Measurements from ENCODE around the gene BCOR. TPM values are rescaled to one million over a fixed set of nuclear protein-coding genes. Genes with fewer than 3 reads are reported as not detected.
A peak's percentile ranks its signal among the peaks of the same experiment; 100 is the strongest.

BCOR gene
- total RNA-seq, 1 experiment from 2014 or later = 35.1 TPM

GRCh38 chrX:40004246-40004535, 93.6 kb downstream of the BCOR start:
- H3K79me2 ChIP-seq (ENCODE audit: insufficient read depth, low read length) = no peaks in the 10 kb centered on the region
- no peak overlapping the region for H3K4me2 ChIP-seq (ENCODE audit: low read length)
- intact Hi-C loops (cut with micrococcal nuclease) = no loop called here
- no peaks in the 10 kb centered on the region; a peak in 1 of 4 replicates for H3K4me1 ChIP-seq (ENCODE audit: control insufficient read depth in 1 of 2, insufficient read depth in 2 of 2, low read length in 2 of 2)
- POLR2A ChIA-PET = no interaction called here
- no peak for DNase-seq (ENCODE audit: low read depth, low spot score)
- CTCF ChIA-PET = no interaction called here
- no peak for TF ChIP-seq CEBPB (IDR thresholded peaks at IDR 0.05; ENCODE audit: low read depth)
- no peak for TF ChIP-seq POLR2AphosphoS5 (IDR thresholded peaks at IDR 0.05; ENCODE audit: low read depth, low read length)
- no peak for TF ChIP-seq REST (IDR thresholded peaks at IDR 0.05; ENCODE audit: low read depth)
- H3K9me3 ChIP-seq (ENCODE audit: control insufficient read depth in 1 of 2, insufficient read depth in 1 of 2, low read depth in 1 of 2, low read length in 2 of 2) = no peaks in the 10 kb centered on the region
- H3K9ac ChIP-seq (ENCODE audit: low read length) = no peak overlapping the region
- H3K27ac ChIP-seq (ENCODE audit: low read depth, low read length) = no peak overlapping the region
- H3K4me3 ChIP-seq (replicated peaks in 1 of 2; ENCODE audit: low read depth in 1 of 2, low read length in 2 of 2) = no peak overlapping the region
- H3K36me3 ChIP-seq (ENCODE audit: control insufficient read depth in 1 of 2, insufficient read depth in 2 of 2, low read length in 2 of 2) = no peaks in the 10 kb centered on the region
- RAD21 ChIA-PET (ENCODE audit: low non-redundant PET in 1 of 2, low total read pairs in 2 of 2, uncharacterized antibody in 2 of 2, unreplicated experiment in 2 of 2) = no interaction called here
- no peak for ATAC-seq
- H3K9me2 ChIP-seq (ENCODE audit: insufficient read depth) = no peaks in the 10 kb centered on the region
- BruUV-seq (replicated peaks) = no TSS peak
- H4K20me1 ChIP-seq (ENCODE audit: insufficient read depth) = no peaks in the 10 kb centered on the region
- H2AFZ ChIP-seq (ENCODE audit: low read depth, low read length, poor library complexity, severe bottlenecking) = no peak overlapping the region
- H3K27me3 ChIP-seq (ENCODE audit: insufficient read depth, low read length) = no peaks in the 10 kb centered on the region

GRCh38 chrX:40003428-40004245, 94.1 kb downstream of the BCOR start:
- Histone ChIP-seq H3K4me2 (ENCODE audit: low read length) (no peak overlapping the region), H3K9me3 (ENCODE audit: control insufficient read depth in 1 of 2, insufficient read depth in 1 of 2, low read depth in 1 of 2, low read length in 2 of 2) (no peaks in the 10 kb centered on the region), H3K79me2 (ENCODE audit: insufficient read depth, low read length) (no peaks in the 10 kb centered on the region), H3K27ac (ENCODE audit: low read depth, low read length) (no peak overlapping the region), H3K36me3 (ENCODE audit: control insufficient read depth in 1 of 2, insufficient read depth in 2 of 2, low read length in 2 of 2) (no peaks in the 10 kb centered on the region), H4K20me1 (ENCODE audit: insufficient read depth) (no peaks in the 10 kb centered on the region), H3K27me3 (ENCODE audit: insufficient read depth, low read length) (no peaks in the 10 kb centered on the region), H3K9me2 (ENCODE audit: insufficient read depth) (no peaks in the 10 kb centered on the region), H3K4me3 (replicated peaks in 1 of 2; ENCODE audit: low read depth in 1 of 2, low read length in 2 of 2) (no peak overlapping the region), H2AFZ (ENCODE audit: low read depth, low read length, poor library complexity, severe bottlenecking) (no peak overlapping the region), H3K9ac (ENCODE audit: low read length) (no peak overlapping the region), H3K4me1 (ENCODE audit: control insufficient read depth in 1 of 2, insufficient read depth in 2 of 2, low read length in 2 of 2) (no peaks in the 10 kb centered on the region; a peak in 1 of 4 replicates)
- POLR2A ChIA-PET = no interaction called here
- ATAC-seq (no peak), DNase-seq (ENCODE audit: low read depth, low spot score) (no peak)
- RAD21 ChIA-PET (ENCODE audit: low non-redundant PET in 1 of 2, low total read pairs in 2 of 2, uncharacterized antibody in 2 of 2, unreplicated experiment in 2 of 2) = no interaction called here
- TF ChIP-seq TCF7L2 (IDR thresholded peaks at IDR 0.05; ENCODE audit: borderline replicate concordance, extremely low read depth, insufficient read depth, insufficient read length) (peak; percentile 75), SRF (IDR thresholded peaks at IDR 0.05; ENCODE audit: low read depth) (no peak)
- CTCF ChIA-PET = no interaction called here
- BruUV-seq (replicated peaks) = no TSS peak
- intact Hi-C loops (cut with micrococcal nuclease) = no loop called here
